ENCODE data around the gene NSG1.

Gene NSG1

GRCh38 chr4:4391866-4392265, 5.0 kb downstream of the NSG1 start:
- TF ChIP-seq CTCF (IDR thresholded peaks at IDR 0.05; ENCODE audit: insufficient read depth, missing control alignments): no peak
- no peak for FAIRE-seq

DNA sequence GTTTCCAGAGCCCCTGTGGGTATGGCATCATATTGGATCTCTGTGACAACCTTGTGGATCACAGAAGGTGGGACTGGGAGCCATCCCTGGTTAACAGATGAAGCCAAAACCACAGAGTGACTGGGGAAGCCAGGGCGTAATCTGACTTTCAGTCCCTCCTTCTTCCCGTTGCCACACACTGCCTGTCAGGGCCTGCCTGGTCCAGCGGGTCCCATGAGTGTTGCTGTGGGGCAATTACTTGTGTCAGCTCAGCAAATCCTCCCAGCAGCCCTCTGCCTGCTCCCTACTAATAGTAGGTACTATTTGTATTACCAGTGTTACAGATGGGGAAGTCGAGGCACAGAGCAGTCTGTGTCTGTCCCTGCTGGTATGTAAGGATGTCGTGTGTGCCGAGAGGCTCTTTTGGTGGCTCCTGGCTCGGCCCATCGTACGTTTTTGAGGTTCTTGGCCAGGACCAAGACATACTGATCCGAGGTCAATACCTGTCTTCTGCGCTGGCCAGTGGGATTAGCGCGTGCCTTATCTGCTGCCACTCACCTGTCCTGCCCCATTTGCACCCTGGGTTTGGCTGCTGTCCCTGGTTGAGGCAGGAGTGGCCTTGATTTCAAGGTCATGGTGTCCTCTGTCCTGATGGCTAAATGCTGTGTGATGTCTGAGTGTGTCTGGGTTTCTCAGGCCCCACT, 5.7 kb downstream of the NSG1 start:
- DNase-seq (ENCODE audit: insufficient read length, low spot score) (no peak), FAIRE-seq (no peak)
- TF ChIP-seq CTCF (IDR thresholded peaks at IDR 0.05; ENCODE audit: insufficient read depth, missing control alignments): no peak

More at GRCh38 chr4:4391866-4392265, 5.0 kb downstream of the NSG1 start:
- DNase-seq (ENCODE audit: insufficient read length, low spot score): no peak

GRCh38 chr4:4394644-4395043, 7.7 kb downstream of the NSG1 start:
- FAIRE-seq (no peak), DNase-seq (ENCODE audit: insufficient read length, low spot score) (no peak)
- no peak for TF ChIP-seq CTCF (IDR thresholded peaks at IDR 0.05; ENCODE audit: insufficient read depth, missing control alignments)

DNA sequence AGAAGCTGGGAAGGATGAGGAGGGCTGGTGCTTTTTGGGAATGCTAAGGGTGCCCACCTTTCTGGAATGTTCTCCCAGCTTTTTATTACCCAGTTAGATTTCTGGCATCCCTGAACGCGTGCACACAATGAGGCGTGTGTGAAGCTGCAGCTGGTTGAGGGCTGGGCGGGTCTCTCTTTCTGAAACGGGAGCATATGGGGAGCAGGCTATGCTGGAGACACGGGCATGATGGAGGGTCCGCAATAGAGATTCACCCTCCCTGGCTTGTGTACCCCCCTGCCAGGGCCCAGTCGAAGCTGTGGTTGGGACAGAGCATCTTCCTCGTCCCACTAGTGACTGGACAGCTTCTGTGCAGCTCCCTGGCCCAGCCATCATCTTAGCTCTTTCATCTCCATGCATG, 8.5 kb downstream of the NSG1 start:
- DNase-seq (ENCODE audit: insufficient read length, low spot score) (no peak), FAIRE-seq (no peak)
- no peak for TF ChIP-seq CTCF (IDR thresholded peaks at IDR 0.05; ENCODE audit: insufficient read depth, missing control alignments)

DNA sequence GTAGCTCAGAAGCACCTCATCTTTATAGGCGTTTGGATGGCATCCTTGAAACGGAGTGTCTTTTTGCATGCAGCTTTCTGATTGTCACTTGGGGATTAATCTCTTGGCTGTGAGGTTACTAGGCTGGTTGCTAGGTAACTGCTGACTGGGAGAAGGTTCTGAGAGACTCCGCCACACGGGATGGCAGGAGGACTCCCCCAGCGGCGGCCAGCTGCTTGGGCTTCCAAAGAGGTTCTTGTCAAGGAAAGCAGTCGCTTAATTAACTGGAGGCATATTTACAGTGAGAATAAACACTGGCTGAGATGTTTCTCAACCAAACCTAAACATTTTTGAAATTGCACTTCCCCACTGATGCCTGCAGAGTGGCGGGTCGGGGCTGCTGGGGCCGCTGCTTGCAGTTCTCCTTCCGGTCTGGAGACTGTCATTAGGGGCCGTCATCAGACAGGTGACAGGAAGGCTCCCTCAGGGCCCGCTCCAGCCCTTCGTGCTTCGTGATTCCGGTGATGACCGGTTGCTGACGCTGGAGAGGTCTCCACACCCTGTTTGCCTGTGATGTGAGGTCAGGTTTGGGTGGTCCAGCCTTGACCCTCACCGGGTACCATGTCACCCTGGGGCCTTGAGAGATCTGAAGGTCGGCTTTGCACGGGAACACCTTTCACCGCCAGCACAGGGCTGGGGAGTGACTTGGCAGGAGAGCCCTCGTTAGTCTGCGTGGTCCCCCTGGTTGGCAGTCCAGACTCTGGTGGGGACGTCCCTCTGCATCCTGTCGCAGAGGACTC, 9.1 kb downstream of the NSG1 start:
- DNase-seq (ENCODE audit: insufficient read length, low spot score): peak; percentile 56
- FAIRE-seq: no peak
- peak; percentile 8 for TF ChIP-seq CTCF (IDR thresholded peaks at IDR 0.05; ENCODE audit: insufficient read depth, missing control alignments)

DNA sequence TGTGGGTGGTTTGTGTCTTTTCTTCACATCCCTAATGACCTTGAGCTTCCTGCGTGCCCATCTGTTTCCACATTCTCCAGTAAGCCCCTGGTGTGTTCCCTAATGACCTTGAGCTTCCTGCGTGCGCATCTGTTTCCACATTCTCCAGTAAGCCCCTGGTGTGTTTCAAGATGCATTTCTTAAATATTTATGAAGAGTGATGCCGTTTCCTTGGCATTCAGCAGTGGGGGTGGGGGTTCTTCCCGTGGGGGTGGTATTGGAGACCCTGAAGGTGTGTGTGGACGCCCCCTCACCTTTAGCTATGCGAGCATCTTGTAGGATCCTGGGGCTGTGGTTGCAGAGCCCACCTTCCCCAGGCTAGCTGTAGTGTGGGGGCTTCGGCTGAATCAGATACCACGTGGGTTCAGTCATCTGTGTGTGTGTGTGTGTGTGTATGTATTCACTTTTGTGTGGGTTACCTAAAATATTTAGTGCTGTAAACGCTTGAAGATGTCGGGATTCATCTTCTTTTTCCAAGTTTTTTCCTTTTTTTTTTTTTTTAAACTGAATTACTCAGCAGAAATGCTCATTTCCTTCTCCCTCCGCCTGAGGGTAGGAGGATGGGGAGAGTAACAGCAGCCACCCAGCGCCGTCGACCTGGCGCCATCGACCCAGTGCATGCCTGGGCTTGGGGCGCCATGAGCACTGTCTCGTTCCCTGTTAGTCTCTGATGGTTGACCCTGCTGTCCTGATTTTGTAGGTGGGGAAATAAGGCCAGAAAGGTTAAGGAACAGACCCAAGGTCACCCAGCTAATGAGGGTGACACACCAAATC, 9.9 kb downstream of the NSG1 start:
- FAIRE-seq (no peak), DNase-seq (ENCODE audit: insufficient read length, low spot score) (no peak)
- no peak for TF ChIP-seq CTCF (IDR thresholded peaks at IDR 0.05; ENCODE audit: insufficient read depth, missing control alignments)

All from D721Med (cell line).